H9 (cell line): ENCODE data around the gene MMRN1. TPM values are rescaled to one million over a fixed set of nuclear protein-coding genes. Genes with fewer than 3 reads are reported as not detected.
A peak's percentile ranks its signal among the peaks of the same experiment; 100 is the strongest.

Experiments used
- DNase-seq: peaks from one replicate; pipeline ENCODE4 v3.0.0-alpha.2; 2017
- H2AFZ ChIP-seq: one replicate; pipeline ENCODE4 v1.6.1; 2013; ENCODE audit warnings: mild to moderate bottlenecking, low read length, control low read depth, moderate library complexity
- H2AK5ac ChIP-seq: 2 replicates; pipeline ENCODE4 v1.6.1; 2013; ENCODE audit warnings: low read length, control low read depth, mixed read lengths; ENCODE audit not compliant: insufficient read length
- H2BK120ac ChIP-seq: one replicate; pipeline ENCODE4 v1.6.1; 2013; ENCODE audit warnings: low read depth, mild to moderate bottlenecking, low read length, control low read depth, inconsistent platforms; ENCODE audit not compliant: poor library complexity, severe bottlenecking
- H2BK12ac ChIP-seq: 2 replicates; pipeline ENCODE4 v1.6.1; 2013; ENCODE audit warnings: low read length, control low read depth, mixed read lengths, low read depth; ENCODE audit not compliant: insufficient read length
- H2BK15ac ChIP-seq: 2 replicates; pipeline ENCODE4 v1.6.1; 2013; ENCODE audit warnings: low read depth, low read length, control low read depth
- H2BK20ac ChIP-seq: one replicate; pipeline ENCODE4 v1.6.1; 2013; ENCODE audit warnings: low read depth, mild to moderate bottlenecking, low read length, control low read depth, inconsistent platforms; ENCODE audit not compliant: poor library complexity, severe bottlenecking
- H2BK5ac ChIP-seq: 2 replicates; pipeline ENCODE4 v1.6.1; 2013; ENCODE audit warnings: low read length, control low read depth, mixed read lengths; ENCODE audit not compliant: insufficient read length
- H3K14ac ChIP-seq: 2 replicates; pipeline ENCODE4 v1.6.1; 2013; ENCODE audit warnings: low read length, control low read depth; ENCODE audit not compliant: insufficient read depth
- H3K18ac ChIP-seq: 2 replicates; pipeline ENCODE4 v1.6.1; 2013; ENCODE audit warnings: low read depth, mild to moderate bottlenecking, mixed read lengths, low read length, control low read depth; ENCODE audit not compliant: insufficient read length
- H3K23ac ChIP-seq: 2 replicates; pipeline ENCODE4 v1.6.1; 2013; ENCODE audit warnings: low read length, control low read depth, mixed read lengths, low read depth; ENCODE audit not compliant: insufficient read length
- H3K23me2 ChIP-seq: 2 replicates; pipeline ENCODE4 v1.6.1; 2013; ENCODE audit warnings: low read depth, mild to moderate bottlenecking, mixed read lengths, low read length, control low read depth; ENCODE audit not compliant: insufficient read length, poor library complexity, severe bottlenecking
- H3K27ac ChIP-seq: 2 replicates; pipeline ENCODE4 v1.5.1; 2013; ENCODE audit warnings: low read length, control low read depth, mixed read lengths, low read depth; ENCODE audit not compliant: insufficient read length
- H3K27me3 ChIP-seq: 2 replicates; pipeline ENCODE4 v1.6.1; 2013; ENCODE audit warnings: low read length, control low read depth, inconsistent platforms; ENCODE audit not compliant: insufficient read depth
- H3K4ac ChIP-seq: 2 replicates; pipeline ENCODE4 v1.6.1; 2013; ENCODE audit warnings: low read depth, mild to moderate bottlenecking, control low read depth, inconsistent platforms, low read length, moderate library complexity
- H3K4me1 ChIP-seq: 2 replicates; pipeline ENCODE4 v1.6.1; 2013; ENCODE audit warnings: low read length, control low read depth, inconsistent platforms; ENCODE audit not compliant: insufficient read depth
- H3K4me2 ChIP-seq: 2 replicates; pipeline ENCODE4 v1.6.1; 2013; ENCODE audit warnings: low read length, control low read depth, mixed read lengths; ENCODE audit not compliant: insufficient read length, insufficient read depth
- H3K56ac ChIP-seq: 2 replicates; pipeline ENCODE4 v1.6.1; 2013; ENCODE audit warnings: low read depth, mild to moderate bottlenecking, mixed read lengths, low read length, control low read depth; ENCODE audit not compliant: insufficient read length
- H3K79me1 ChIP-seq: 2 replicates; pipeline ENCODE4 v1.6.1; 2013; ENCODE audit warnings: low read depth, mild to moderate bottlenecking, moderate library complexity, low read length, control low read depth, inconsistent platforms; ENCODE audit not compliant: insufficient read depth, poor library complexity, severe bottlenecking
- H3K79me2 ChIP-seq: 2 replicates; pipeline ENCODE4 v1.6.1; 2013; ENCODE audit warnings: low read length, control low read depth, inconsistent platforms; ENCODE audit not compliant: insufficient read depth
- H3K9ac ChIP-seq: 2 replicates; pipeline ENCODE4 v1.6.1; 2013; ENCODE audit warnings: low read length, control low read depth, mixed read lengths; ENCODE audit not compliant: insufficient read length; ENCODE audit errors: extremely low read depth
- H3K9me3 ChIP-seq: one replicate; pipeline ENCODE4 v1.6.1; 2013; ENCODE audit warnings: low read depth, low read length, inconsistent platforms; ENCODE audit not compliant: control insufficient read depth
- H3T11ph ChIP-seq: one replicate; pipeline ENCODE4 v1.6.1; 2013; ENCODE audit warnings: mild to moderate bottlenecking, low read length, control low read depth, inconsistent platforms
- H4K20me1 ChIP-seq: one replicate; pipeline ENCODE4 v1.6.1; 2013; ENCODE audit not compliant: control insufficient read depth, insufficient read length, insufficient read depth
- H4K5ac ChIP-seq: 2 replicates; pipeline ENCODE4 v1.6.1; 2013; ENCODE audit warnings: low read depth, mild to moderate bottlenecking, mixed read lengths, low read length, control low read depth; ENCODE audit not compliant: insufficient read length
- H4K8ac ChIP-seq: replicated peaks from 2 replicates; pipeline ENCODE4 v1.6.1; 2013; ENCODE audit warnings: low read length, control low read depth, mixed read lengths, low read depth; ENCODE audit not compliant: insufficient read length
- H4K91ac ChIP-seq: 2 replicates; pipeline ENCODE4 v1.6.1; 2013; ENCODE audit warnings: low read depth, mild to moderate bottlenecking, moderate library complexity, mixed read lengths, low read length, control low read depth; ENCODE audit not compliant: insufficient read length
- H3K27ac Mint-ChIP-seq, 3 experiments: 2 replicates in 2 of 3; 3 replicates in 1 of 3; pipeline ENCODE4 v1.8.0; 2020 to 2021; ENCODE audit warnings: mixed read lengths in 3 of 3, mild to moderate bottlenecking in 1 of 3, moderate library complexity in 1 of 3
- H3K27me3 Mint-ChIP-seq: 2 replicates; pipeline ENCODE4 v1.8.0; 2021; ENCODE audit warnings: low read depth, mild to moderate bottlenecking, moderate library complexity, mixed read lengths
- H3K36me3 Mint-ChIP-seq, 3 experiments: 2 replicates in 2 of 3; 3 replicates in 1 of 3; pipeline ENCODE4 v1.8.0; 2020 to 2021; ENCODE audit warnings: low read depth in 3 of 3, mixed read lengths in 3 of 3; ENCODE audit not compliant: insufficient read depth in 1 of 3
- H3K4me1 Mint-ChIP-seq, 2 experiments: 2 replicates each; pipeline ENCODE4 v1.8.0; 2020; ENCODE audit warnings: mixed read lengths in 2 of 2
- H3K4me3 Mint-ChIP-seq, 2 experiments: 2 replicates in 1 of 2; 3 replicates in 1 of 2; pipeline ENCODE4 v1.8.0; 2020 to 2021; ENCODE audit warnings: mild to moderate bottlenecking in 2 of 2, mixed read lengths in 2 of 2, moderate library complexity in 1 of 2
- H3K9me3 Mint-ChIP-seq, 2 experiments: 2 replicates in 1 of 2; 3 replicates in 1 of 2; pipeline ENCODE4 v1.8.0; 2020; ENCODE audit warnings: mild to moderate bottlenecking in 2 of 2, mixed read lengths in 2 of 2, moderate library complexity in 1 of 2
- CTCF ChIP-seq: fragments of 200-600 bp; sonication (generic); conservative IDR thresholded peaks from 3 replicates; pipeline ENCODE4 v1.8.0; 2021; ENCODE audit warnings: antibody characterized with exemption, mild to moderate bottlenecking
- WGBS: extraction: QIAGEN DNeasy Blood & Tissue Kit; methylation state at CpG from one replicate; pipeline ENCODE4 v1.1.7; 2013; ENCODE audit warnings: missing lambda C conversion rate, low lambda C conversion rate, mixed read lengths; ENCODE audit not compliant: insufficient read length; ENCODE audit errors: extremely low coverage; 5-methylcytosine and 5-hydroxymethylcytosine counted together
- total RNA-seq: library from RNA; stranded (reverse); gene quantifications from 2 replicates; pipeline ENCODE4 v1.2.1, GENCODE V29; 2021

Gene MMRN1
- total RNA-seq, 1 experiment from 2014 or later: not detected

GRCh38 chr4:89915937-89916336, 21.3 kb downstream of the MMRN1 start:
- Histone ChIP-seq H3K23ac (no peak overlapping the region), H3K23me2 (no peaks in the 10 kb centered on the region), H3K27ac (no peak overlapping the region), H3T11ph (no peak overlapping the region), H3K9ac (no peak overlapping the region), H3K4me1 (no peaks in the 10 kb centered on the region; the same call in 1 of the 2 replicates), H2AFZ (no peak overlapping the region), H4K8ac (no peak overlapping the region), H3K4ac (no peak overlapping the region), H3K18ac (no peak overlapping the region), H4K91ac (no peak overlapping the region), H4K20me1 (no peaks in the 10 kb centered on the region), H2BK12ac (no peak overlapping the region), H3K9me3 (no peaks in the 10 kb centered on the region), H2BK15ac (no peak overlapping the region), H2BK20ac (no peak overlapping the region), H4K5ac (no peak overlapping the region), H3K79me1 (no peaks in the 10 kb centered on the region), H3K4me2 (no peak overlapping the region), H3K27me3 (no peaks in the 10 kb centered on the region), H2AK5ac (no peak overlapping the region), H3K79me2 (no peaks in the 10 kb centered on the region), H3K14ac (no peak overlapping the region), H2BK120ac (no peak overlapping the region), H2BK5ac (no peak overlapping the region), H3K56ac (no peak overlapping the region)
- no peak for TF ChIP-seq CTCF
- Mint-ChIP-seq H3K27me3 (peaks cover 2% of the 10 kb centered on the region; the same call in 1 of the 2 replicates), H3K4me1 (peaks cover 17 to 20% of the 10 kb centered on the region in 2 experiments), H3K27ac (peak overlapping the region in 1 of 3 experiments; percentile 2; a peak in 1 of 7 replicates), H3K36me3 (no peaks in the 10 kb centered on the region), H3K9me3 (no peaks in the 10 kb centered on the region), H3K4me3 (no peak overlapping the region)
- no CpG with 5 or more reads among the region's 3 CpGs for WGBS
- DNase-seq: no peak
